ENCODE results near the gene TMPRSS6.

TMPRSS6 gene

DNA sequence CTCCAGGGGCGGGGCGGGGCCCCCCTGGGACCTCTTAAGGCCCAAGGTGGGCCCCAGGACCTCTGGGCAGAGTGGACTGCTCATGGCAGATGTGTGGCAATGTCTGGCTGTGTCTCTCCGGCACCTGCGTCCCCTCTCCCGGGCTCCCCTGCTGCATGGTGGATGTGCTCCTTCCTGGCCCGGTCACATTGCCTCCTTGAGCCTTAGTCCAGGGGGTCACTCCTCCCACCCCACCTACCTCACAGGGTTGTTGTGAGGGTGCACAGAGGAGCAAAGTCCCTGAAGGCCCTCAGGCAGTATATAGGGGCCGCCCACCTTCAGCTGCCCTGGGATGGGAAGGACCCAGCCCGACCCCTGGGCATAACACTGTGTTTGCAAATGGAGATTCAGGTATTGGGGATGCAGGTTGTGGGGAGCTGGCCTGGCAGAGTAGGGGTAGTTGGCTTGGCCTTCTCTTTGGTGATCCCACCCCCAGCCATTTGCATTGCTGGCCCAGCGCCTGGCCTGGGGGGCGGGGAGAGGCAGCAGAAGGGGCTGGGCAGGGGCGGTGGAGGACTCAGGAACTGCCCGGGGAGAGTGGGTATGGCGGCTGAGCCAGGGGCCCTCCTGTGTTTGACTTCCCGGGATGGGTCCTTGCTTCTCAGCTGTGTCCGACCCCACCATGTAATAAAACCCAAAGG is 46.7 kb downstream of the TMPRSS6 start:
- peak overlapping the region; percentile 88 for H3K27ac Mint-ChIP-seq
- no peak for ATAC-seq
- H3K4me1 Mint-ChIP-seq: peaks cover 52% of the 10 kb centered on the region

DNA sequence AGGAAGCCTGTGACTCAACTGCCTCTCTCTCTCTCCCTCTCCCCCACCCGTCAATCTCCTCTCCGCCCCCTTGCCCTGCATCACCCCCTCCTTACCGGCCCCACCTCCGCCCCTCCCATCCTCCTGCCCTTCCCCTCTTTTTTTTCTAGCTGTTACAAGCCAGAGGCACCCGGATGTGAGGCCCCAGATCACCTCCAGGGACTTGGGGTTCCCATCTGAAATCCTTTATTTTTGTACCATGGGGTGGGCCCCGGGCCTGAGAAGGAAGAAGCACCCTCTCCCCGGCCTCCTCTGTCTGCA is 47.2 kb downstream of the TMPRSS6 start:
- Mint-ChIP-seq H3K4me3 (peak overlapping the region; percentile 74), H3K4me1 (peaks cover 50% of the 10 kb centered on the region), H3K27ac (peak overlapping the region; percentile 88), H3K9me3 (no peaks in the 10 kb centered on the region), H3K36me3 (peaks cover 100% of the 10 kb centered on the region)
- no peak for ATAC-seq
- no peak for DNase-seq (ENCODE audit: low spot score in 2 of 2)

More for the DNA sequence above, 46.7 kb downstream of the TMPRSS6 start:
- peak overlapping the region; percentile 27 for H3K4me3 Mint-ChIP-seq
- DNase-seq (ENCODE audit: low spot score in 2 of 2): no peak
- H3K36me3 Mint-ChIP-seq: peaks cover 100% of the 10 kb centered on the region
- no peaks in the 10 kb centered on the region for H3K9me3 Mint-ChIP-seq

DNA sequence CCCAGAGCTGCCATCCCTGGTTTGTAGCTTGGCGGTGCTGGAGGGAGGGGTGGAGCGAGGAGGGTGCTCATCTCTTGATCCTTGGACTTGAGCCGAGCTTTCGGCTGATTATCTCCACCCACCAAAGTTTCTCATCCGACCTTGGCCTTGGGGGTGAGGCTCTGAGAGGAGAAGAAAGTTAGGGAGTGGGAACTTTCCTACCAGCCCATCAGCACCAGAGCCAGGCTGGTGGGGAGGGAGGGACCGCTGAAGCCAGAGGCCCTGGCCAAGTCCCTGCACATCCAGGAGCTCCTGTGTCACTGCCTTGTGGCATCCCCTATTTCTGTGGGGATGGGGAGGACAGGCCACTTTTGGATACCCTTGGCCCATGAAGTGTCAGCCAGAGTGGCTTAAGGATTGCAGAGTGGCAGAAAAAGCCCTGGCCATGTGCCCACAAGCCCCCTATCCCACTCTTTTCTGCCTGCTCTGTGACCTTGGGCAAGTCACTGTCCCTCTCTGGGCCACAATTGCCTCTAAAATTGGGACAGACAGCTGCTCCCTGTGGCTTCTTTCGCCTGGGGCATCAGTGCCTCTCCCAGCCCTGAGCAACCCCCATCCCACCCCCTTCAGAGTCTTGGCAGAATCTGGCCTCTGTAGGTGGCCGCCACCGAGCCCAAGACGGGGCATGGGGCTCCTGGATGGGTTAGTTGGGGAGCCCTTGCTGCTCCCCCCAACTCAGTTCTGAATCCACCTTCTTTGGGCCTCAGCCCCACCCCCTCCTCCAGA is 47.7 kb downstream of the TMPRSS6 start:
- DNase-seq (ENCODE audit: low spot score in 2 of 2): no peak
- Mint-ChIP-seq H3K4me3 (peak overlapping the region; percentile 74), H3K27ac (peak overlapping the region; percentile 88), H3K4me1 (peaks cover 54% of the 10 kb centered on the region), H3K9me3 (no peaks in the 10 kb centered on the region), H3K36me3 (peaks cover 100% of the 10 kb centered on the region)
- ATAC-seq: no peak

DNA sequence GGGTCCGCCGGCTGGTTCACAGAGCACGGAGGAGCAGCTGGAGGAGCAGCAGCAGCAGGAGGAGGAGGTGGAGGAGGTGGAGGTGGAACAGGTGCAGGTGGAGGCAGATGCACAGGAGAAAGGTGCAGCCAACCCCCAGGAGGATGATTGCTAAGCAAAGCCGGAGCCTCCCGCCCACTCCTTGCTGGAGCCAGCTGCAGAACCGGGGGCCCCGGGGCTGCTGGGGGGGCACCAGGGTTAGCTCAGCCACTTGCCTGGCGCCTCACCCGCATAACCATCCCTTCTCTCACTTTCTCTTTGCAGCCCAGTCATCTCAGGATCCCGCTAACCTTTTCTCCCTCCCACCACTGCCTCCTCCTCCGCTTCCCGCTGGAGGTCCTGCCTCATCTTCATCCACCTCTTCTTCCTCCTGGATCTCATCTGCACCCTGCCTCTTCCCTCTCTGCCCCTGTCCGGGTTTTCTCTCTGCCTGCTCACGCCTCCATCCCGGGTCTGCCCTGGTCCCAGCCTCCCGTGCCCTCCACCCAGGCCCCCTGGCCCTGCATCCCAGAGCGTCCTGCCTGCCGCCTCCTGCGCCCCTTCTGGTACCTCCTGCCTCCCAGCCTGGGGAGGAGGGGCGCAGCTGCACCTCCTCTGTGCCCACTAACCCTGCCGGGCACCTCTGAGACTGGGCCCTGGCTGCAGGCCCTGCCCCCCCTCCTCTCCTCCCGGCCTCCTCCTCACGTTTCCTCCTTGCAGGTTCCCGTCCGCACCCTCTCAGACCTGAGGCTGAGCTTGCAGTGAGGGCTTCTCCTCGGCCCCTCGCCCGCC is 48.5 kb downstream of the TMPRSS6 start:
- DNase-seq (ENCODE audit: low spot score in 2 of 2) (peak; percentile 44 to 78), ATAC-seq (peak; percentile 82)
- Mint-ChIP-seq H3K4me3 (peak overlapping the region; percentile 74), H3K4me1 (peaks cover 48% of the 10 kb centered on the region), H3K27ac (peak overlapping the region; percentile 88), H3K36me3 (peaks cover 100% of the 10 kb centered on the region), H3K9me3 (no peaks in the 10 kb centered on the region)

DNA sequence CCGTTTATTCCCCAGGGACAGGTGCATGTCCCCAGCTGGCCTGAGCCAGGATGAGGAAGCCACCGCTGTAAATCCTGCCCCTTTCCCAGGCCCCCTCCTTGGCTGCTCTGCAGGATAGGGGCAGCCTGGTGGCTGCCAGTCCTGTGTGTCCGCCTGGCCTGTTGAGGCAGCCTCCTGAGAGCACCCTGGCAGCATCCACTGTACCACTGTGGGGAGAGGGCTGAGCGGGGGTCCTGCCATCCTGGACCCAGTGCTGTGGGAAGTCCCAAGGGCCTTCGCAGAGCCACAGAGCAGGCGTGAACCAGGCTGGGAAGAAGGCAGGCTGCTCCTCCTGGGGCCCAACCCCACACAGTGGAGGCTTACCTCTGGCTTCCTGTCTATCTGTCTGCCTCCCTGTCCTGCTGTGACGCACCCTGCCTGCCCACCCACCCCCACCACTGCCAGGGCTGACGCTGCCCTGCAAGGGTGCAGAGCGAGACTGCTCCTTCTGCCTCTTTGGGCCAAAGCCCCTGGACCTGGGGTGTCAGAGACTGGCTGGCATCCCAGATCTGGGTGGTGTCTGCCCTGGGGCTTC is 49.5 kb downstream of the TMPRSS6 start:
- peaks cover 48% of the 10 kb centered on the region for H3K4me1 Mint-ChIP-seq
- H3K36me3 Mint-ChIP-seq: peaks cover 96% of the 10 kb centered on the region
- no peaks in the 10 kb centered on the region for H3K9me3 Mint-ChIP-seq
- DNase-seq (ENCODE audit: low spot score in 2 of 2) (no peak), ATAC-seq (peak; percentile 58)
- peak overlapping the region; percentile 88 for H3K27ac Mint-ChIP-seq
- H3K4me3 Mint-ChIP-seq: peak overlapping the region; percentile 74

DNA sequence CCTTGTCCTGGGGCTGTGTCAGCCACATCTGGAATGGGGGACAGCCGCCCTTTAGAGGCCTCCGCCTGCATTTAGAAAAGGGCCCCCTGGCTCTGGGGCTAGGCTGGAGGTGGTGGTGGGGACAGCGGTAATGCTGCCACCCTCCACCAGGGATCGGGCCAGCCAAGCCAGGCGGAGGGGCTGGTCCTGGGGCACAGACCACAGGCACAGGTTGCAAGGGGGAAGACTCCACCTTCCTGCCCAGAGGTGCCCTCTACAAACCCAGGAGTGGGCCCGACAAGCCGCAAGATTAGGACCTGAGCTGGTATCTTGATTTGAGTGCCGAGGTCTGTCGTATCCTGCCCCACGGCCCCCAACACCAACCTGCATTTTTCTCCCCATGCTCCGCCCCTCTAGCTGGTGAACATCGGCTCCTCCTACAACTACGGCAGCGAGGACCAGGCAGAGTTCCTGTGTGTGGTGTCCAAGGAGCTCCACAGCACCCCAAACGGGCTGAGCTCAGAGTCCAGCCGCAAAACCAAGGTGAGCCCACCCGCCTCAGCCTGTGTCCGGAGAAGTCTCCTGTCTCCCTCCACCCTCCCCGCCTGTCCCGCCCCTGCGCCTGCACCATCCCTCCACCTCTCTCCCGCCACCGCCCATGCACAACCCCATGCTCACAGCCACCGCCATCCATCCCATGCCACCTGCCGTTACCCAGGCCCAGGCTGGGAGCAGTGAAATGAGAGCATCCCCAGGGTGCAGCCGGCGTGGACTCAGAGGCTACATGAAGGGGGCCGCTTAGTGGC is 50.4 kb downstream of the TMPRSS6 start:
- H3K4me1 Mint-ChIP-seq: peaks cover 41% of the 10 kb centered on the region
- ATAC-seq (no peak), DNase-seq (ENCODE audit: low spot score in 2 of 2) (no peak)
- peaks cover 93% of the 10 kb centered on the region for H3K36me3 Mint-ChIP-seq
- H3K4me3 Mint-ChIP-seq: no peak overlapping the region
- H3K27ac Mint-ChIP-seq: no peak overlapping the region
- no peaks in the 10 kb centered on the region for H3K9me3 Mint-ChIP-seq

DNA sequence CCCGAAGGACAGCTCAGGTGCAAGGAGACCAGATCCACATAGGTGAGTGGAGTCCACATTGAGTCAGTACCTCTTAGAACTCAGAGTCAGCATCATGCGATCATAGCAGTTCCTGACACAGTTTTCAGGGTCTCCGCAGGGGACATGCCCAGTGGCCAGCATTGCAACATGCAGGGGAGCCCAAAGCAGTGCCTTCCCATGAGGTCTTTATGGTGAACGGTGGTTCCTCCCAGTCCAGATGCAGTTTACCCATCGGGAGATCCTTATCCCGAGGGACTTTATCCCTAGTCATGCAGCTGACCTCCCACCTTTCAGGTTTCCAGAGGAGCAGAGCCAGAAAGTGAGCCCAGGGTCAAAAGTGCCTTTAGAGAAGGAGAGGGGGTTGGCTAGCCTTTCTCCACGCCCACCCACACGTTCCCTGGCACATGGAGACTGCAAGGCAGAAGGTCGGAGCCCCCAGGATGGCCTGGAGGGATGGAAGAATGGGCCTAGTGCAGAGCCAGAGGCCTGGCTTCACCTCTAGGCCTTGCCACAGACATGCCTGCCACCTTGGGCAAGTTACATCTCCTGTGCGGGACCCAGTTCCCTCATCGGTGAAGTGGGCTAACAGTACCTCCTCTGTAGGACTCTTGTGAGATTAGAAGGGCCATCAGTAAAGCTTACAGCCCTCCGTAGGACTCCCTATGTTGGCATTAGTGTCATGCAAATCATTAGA is 51.6 kb downstream of the TMPRSS6 start:
- Mint-ChIP-seq H3K36me3 (peaks cover 86% of the 10 kb centered on the region), H3K4me1 (peaks cover 45% of the 10 kb centered on the region), H3K9me3 (no peaks in the 10 kb centered on the region), H3K27ac (peak overlapping the region; percentile 17), H3K4me3 (no peak overlapping the region)
- ATAC-seq (no peak), DNase-seq (ENCODE audit: low spot score in 2 of 2) (no peak)

DNA sequence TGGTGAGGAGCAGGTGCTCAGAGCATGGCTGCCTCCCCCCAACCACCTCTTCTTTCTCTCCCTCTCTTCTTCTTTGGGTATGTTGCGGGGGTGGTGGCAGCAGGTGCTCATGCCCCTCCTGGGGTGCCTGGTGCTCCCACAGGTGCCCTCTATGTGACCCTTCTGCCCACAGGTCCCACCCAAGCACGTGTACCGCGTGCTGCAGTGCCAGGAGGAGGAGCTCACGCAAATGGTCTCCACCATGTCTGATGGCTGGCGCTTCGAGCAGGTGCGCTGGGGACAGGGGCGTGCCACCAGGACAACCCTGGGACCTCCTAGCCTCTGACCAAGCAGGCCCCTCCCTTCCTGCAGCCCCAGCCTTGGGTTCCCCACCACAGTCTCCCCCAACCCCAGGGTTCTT is 52.3 kb downstream of the TMPRSS6 start:
- Mint-ChIP-seq H3K4me3 (no peak overlapping the region), H3K36me3 (peaks cover 79% of the 10 kb centered on the region), H3K4me1 (peaks cover 47% of the 10 kb centered on the region), H3K9me3 (no peaks in the 10 kb centered on the region), H3K27ac (no peak overlapping the region)
- ATAC-seq: no peak
- no peak for DNase-seq (ENCODE audit: low spot score in 2 of 2)

DNA sequence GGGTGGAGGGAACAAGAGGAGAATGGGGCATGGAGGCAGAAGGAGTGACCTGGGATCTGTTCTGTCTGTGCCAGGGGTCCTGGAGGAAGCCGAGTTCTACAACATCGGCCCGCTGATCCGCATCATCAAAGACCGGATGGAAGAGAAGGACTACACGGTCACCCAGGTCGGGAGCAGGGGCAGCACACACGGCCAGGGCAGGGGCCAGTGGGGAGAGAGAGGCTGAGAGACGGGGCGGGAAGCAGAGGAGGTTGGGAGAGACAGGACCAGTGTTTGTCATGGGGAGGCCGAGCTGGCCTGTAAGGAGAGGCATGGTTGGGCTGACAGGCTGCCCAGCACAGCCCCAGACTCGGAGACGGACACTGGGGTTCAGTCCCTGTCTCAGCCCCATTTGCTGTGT is 53.3 kb downstream of the TMPRSS6 start:
- Mint-ChIP-seq H3K36me3 (peaks cover 69% of the 10 kb centered on the region), H3K4me3 (no peak overlapping the region), H3K27ac (peak overlapping the region; percentile 58), H3K4me1 (peaks cover 44% of the 10 kb centered on the region), H3K9me3 (no peaks in the 10 kb centered on the region)
- DNase-seq (ENCODE audit: low spot score in 2 of 2) (no peak), ATAC-seq (no peak)

DNA sequence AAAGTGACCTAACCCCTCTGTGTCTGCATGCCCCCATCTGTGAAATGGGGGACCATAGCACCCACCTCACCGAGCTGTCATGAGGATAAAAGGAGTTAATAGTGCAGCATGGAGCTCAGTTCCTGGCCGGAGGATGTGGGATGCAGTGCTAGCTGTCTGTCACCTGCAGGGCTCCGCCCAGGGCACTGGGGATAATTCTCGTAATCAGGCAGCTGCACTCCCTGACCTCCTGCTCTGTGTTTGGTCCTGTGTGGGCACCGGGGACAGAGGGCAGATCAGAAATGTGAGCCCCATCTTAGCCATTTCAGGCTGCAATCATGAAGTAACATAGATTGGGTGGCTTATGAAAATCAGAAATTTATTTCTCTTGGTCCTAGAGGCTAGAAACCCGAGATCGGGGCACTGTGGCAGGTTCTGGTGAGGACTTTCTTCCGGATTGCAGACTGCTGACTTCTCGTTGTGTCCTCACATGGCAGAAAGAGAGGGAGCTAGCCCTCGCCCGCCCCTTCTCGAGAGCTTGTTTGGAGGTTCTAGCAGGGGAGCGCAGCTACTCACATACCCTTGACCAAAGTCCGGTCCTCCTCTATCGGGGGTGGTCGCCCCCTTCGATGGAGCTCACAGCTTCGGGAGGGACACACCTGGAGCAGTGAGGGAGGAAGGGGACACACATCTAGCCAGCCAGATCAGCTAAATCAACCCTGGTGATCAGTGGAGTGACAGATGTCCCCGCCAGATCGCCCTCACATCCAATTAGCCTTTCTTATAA is 54.7 kb downstream of the TMPRSS6 start:
- Mint-ChIP-seq H3K36me3 (peaks cover 55% of the 10 kb centered on the region), H3K9me3 (no peaks in the 10 kb centered on the region)
- no peak for DNase-seq (ENCODE audit: low spot score in 2 of 2)

DNA sequence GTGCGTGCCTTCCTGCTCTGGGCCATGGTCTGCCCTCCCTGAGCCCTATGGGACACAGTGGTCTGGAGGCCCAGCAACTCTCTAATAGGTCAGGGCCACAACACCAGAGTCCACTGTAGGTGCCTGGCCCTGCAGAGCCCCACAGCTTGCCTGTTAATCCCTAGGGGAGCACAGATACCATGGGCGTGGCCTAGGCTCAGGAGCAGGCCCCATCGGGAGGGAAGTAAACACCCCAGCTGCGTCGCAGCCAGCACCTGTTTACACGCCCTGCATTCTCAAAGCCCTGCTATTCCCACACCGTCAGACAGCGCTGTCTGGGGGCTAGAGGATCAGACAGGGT is 55.5 kb downstream of the TMPRSS6 start:
- no peak for DNase-seq (ENCODE audit: low spot score in 2 of 2)
- H3K4me3 Mint-ChIP-seq: peak overlapping the region; percentile 77
- H3K9me3 Mint-ChIP-seq: no peaks in the 10 kb centered on the region
- H3K36me3 Mint-ChIP-seq: peaks cover 47% of the 10 kb centered on the region
- H3K27ac Mint-ChIP-seq: no peak overlapping the region
- no peak for ATAC-seq
- H3K4me1 Mint-ChIP-seq: peaks cover 28% of the 10 kb centered on the region

More for the DNA sequence above, 54.7 kb downstream of the TMPRSS6 start:
- Mint-ChIP-seq H3K4me1 (peaks cover 30% of the 10 kb centered on the region), H3K27ac (no peak overlapping the region), H3K4me3 (no peak overlapping the region)
- ATAC-seq: no peak

DNA sequence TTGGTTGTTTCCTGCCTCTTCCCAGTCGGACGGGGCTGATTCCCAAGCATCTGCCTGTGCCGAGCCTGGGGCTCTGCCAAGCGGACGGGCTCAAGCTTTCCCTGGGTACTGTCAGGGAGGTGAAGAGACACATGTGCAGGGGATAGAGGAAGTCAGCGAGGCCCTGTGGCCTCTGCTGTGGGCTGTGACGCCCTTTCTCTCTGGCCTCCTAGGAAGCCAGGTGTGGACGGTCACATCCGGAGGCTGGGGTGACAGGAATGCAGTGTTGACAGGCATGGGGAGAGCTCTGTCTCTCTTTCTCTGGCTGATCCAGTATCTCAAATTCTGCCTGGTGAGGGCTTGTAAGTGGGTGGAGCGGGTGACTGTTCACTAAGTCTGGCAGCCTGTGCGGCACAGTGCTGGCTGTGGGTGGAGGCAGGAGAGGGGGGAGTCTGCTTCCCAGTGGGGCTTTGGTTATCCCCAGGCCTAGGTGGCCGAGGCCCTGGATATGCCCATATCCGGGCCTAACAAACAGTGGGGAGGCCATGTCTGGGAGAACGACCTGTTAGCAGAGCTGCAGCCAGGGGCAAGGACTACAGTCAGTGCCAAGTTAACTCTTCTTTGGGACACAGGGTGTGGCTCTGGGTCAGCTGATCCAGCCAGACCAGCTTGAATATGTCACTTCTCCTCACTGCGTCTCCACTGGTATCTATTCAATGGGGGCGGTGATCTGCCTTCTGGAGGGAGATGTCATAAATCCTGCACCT is 56.0 kb downstream of the TMPRSS6 start:
- no peak for DNase-seq (ENCODE audit: low spot score in 2 of 2)
- Mint-ChIP-seq H3K4me1 (peaks cover 28% of the 10 kb centered on the region), H3K27ac (peak overlapping the region; percentile 63), H3K4me3 (peak overlapping the region; percentile 77), H3K36me3 (peaks cover 42% of the 10 kb centered on the region), H3K9me3 (no peaks in the 10 kb centered on the region)
- no peak for ATAC-seq

Data from stimulated activated effector memory CD8-positive, alpha-beta T cell treated with anti-CD3 and anti-CD28 coated beads, Interleukin-12 subunit alpha, Interleukin-12 subunit beta, amount 100 ng/mL, for 72 hours (primary cell).